GM12865 (cell line): ENCODE results near the gene ARL3.

Experiments used
- DNase-seq: peaks from one replicate; pipeline ENCODE4 v3.0.0; 2010; ENCODE audit warnings: low read depth
- H3K4me3 ChIP-seq: 2 replicates; pipeline ENCODE4 v1.5.1; 2011; ENCODE audit warnings: mild to moderate bottlenecking, low read depth, low read length, control low read depth
- TF ChIP-seq, protein P1 (sequence below): IDR thresholded peaks from 2 replicates; pipeline ENCODE4 v1.5.1; 2011; ENCODE audit warnings: low read length, control low read depth, low read depth, inconsistent platforms; ENCODE audit not compliant: insufficient read depth; ENCODE audit errors: missing control alignments

The ARL3 gene

DNA sequence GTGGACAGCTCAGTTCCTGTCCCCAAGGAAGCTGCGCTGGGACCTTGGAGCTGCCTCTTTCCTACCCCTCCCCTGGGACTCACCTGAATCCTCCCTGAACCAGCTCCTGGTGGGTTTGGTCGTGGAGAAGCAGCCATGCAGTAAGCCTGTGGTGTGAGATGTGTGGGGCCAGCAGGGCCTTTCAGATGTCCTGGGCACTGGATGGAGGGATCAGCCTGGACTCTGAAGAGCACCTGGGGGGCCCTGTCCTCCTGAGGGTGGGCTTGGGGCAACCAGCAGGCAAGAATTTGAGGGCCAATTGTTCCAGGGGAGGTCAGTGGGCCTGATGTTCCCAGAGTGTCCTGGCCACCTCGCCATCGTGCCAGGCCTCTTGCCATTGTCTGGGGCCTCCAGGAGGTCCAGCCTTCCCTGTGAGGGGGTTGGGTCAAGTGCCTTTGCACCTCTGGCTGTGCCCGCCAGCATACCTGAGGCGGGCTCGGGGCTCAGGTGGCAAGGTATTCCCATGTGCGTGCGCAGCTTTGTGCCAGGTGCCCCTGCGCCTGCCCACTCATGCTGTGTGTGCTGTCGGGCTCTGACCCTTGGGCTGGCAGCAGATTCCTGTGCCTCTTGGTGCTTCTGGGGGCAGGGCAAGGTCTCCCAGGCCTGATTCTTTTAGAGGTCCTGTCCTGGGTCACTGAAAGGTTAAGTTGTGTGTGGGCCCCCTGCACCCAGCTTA is 62.6 kb downstream of the ARL3 start:
- peak overlapping the region; percentile 90 for H3K4me3 ChIP-seq
- peak; percentile 49 for DNase-seq
- TF ChIP-seq, protein P1, sequence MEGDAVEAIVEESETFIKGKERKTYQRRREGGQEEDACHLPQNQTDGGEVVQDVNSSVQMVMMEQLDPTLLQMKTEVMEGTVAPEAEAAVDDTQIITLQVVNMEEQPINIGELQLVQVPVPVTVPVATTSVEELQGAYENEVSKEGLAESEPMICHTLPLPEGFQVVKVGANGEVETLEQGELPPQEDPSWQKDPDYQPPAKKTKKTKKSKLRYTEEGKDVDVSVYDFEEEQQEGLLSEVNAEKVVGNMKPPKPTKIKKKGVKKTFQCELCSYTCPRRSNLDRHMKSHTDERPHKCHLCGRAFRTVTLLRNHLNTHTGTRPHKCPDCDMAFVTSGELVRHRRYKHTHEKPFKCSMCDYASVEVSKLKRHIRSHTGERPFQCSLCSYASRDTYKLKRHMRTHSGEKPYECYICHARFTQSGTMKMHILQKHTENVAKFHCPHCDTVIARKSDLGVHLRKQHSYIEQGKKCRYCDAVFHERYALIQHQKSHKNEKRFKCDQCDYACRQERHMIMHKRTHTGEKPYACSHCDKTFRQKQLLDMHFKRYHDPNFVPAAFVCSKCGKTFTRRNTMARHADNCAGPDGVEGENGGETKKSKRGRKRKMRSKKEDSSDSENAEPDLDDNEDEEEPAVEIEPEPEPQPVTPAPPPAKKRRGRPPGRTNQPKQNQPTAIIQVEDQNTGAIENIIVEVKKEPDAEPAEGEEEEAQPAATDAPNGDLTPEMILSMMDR: no peak

DNA sequence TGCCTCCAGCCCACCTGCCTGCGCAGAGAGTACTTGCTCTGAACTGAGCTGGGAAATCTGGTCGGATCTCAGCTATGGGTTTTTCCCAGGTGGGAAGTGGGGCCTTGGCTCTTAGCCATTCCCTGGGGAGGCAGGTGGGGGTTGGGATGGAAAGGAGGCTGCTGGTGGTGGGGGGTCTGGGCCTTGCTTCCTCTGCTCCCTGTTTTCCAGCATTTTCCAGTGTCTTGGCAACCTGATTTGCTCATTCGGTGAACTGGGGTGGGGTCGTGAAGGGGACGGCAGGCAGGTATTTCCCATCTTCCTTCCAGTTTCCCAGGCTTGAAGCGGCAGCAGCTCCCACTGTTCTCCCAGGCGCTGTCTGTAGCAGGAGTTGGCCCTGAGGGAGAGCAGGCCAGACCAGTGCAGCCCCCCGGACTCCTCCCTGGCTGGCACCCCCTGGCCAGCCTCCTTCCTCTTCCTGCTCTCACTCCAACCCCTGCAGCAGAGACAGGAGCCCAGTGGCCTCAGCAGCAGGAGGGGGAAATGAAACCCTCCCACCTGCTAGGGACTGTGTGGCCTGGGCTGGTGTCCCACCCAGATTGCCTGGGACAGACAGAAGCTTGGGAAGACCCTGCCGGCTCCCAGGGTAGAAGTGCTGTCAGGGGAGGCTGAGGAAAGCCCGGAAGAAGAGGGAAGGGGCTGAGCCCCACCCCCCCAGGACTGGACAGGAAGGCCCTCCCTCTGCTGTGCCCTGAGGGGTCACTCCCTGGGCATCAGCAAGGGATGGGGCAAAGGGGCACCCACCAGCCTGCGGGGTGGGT is 63.3 kb downstream of the ARL3 start:
- H3K4me3 ChIP-seq: peak overlapping the region; percentile 90
- DNase-seq: peak; percentile 37
- TF ChIP-seq, protein P1: no peak

DNA sequence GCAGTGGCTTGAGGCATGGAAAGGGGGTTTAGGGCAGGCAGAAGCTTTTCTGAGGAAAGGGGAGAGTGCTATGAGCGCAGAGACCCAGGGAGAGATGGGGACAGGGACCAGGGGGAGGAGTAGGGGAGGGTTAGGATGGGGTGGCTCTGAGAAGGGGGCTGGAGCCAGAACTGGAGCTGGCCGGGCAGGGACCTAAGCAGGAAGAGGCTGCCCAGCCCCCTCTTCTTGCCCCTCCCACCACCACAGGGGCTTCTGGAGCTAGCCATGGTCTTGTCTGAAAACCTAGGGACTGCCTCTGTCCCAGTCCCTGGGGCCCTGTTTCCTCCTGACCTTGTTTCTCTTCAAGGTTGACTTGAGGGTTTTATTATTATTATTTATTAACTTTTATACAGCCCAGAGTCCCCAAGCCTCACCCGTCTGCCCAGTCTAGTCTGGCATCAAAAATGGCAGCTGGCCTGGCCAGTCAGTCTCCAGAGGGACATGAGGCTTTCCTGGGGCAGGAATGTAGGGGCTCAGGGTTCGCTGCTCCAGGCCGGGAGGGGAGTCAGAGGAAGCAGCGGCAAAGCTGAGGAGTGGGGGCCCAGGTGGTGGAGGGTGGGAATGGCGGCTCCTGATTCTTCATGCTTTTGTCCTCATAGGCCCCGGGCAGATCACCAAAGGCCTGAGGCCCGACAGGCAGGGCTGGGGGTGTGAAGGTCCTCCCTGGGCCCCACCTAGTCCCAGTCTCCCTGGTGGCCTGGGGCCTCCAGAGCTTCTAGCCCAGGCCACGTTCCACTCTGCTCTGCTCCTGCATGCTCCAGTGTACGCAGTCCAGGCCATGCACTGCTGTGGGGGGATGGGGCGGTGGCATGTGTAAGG is 64.2 kb downstream of the ARL3 start:
- TF ChIP-seq, protein P1: no peak
- no peak for DNase-seq
- peak overlapping the region; percentile 90 for H3K4me3 ChIP-seq

DNA sequence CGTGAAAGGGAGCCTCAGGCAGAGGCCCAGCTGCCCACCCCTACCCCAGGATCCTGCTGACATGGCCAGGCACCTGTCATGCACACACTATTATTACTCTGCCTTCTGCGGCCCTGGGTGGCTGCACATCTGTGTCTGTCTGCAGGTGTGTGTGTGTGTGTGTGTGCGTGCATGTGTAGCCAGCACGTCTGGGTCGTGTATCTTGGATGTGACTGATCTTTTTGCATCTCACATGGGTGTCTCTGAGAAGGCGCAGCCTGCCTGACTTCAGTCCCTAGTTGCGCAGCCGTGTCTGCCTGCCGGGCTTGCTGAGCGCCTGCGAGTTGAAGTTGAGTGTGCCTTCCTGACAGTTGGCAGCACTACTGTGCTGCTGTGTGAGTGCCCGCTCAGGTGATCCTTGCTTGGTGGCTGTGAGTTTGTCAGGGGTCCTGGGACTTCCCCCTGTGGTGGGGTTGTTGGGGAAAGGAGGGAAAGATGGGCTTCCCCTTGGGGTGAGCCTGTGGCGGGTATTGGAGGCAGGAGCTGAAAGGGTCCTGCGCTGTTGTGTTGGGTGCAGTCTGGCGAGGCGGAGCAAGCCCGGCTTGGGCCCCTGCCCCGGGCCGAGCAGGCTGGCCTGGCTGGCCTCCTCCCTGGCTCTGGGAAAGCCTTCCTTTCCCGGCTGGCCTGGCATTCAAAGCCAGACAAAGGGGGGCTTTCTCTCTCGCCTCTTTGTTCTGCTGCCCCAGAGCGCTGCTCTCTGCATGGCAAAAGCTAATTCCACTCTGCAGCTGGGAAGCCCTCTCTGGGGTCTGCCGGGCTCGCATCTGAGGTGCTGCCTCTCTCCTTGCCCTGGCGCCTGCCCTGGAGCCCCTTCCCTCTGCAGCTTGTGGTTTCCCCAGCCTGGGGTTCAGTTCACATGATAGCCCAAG is 65.1 kb downstream of the ARL3 start:
- peak; percentile 59 for DNase-seq
- peak overlapping the region; percentile 90 for H3K4me3 ChIP-seq

DNA sequence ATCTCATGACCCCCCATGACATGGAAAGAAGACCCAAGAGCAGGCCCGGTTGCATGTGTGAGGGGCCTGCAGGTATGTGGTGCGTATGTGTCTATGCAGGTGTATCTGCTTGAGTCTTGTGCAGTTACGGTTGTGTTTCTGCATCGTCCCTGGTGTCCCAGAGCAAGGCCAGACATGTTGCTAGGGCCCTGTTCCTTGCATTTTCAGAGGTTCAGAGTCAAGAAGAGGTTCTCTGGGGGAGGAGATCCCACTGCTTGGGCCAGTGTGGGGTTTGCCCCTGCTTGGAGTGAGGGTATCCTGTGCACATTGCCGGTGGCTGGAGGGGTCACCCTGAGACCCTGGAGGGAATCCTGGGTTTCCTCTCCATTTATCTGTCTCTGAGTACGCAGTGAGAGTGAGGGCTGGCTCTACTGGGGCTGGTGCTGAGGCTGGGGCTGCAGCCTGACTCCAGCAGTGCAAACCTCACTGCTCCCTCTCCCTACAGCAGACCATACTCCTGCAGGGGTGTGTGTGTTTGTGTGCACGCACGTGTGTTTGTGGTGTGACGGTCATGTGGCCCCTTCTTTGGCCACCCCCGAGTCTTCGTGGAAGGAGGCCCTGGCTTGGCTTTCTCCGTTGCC is 65.8 kb downstream of the ARL3 start:
- TF ChIP-seq, protein P1: no peak
- H3K4me3 ChIP-seq: peak overlapping the region; percentile 90
- DNase-seq: no peak

More for the DNA sequence above, 65.1 kb downstream of the ARL3 start:
- TF ChIP-seq, protein P1: no peak
